Measurements from ENCODE around the gene SLC25A48.

The SLC25A48 gene

GRCh38 chr5:135876146-135876545 lies 41.7 kb downstream of the SLC25A48 start:
- peaks cover 17% of the 10 kb centered on the region for H3K4me1 ChIP-seq (ENCODE audit: insufficient read depth, low read length)
- H3K4me3 ChIP-seq (ENCODE audit: low read depth in 1 of 2, low read length in 2 of 2) = no peak overlapping the region
- H3K9me3 ChIP-seq (ENCODE audit: low read length) = no peaks in the 10 kb centered on the region
- H3K9ac ChIP-seq (ENCODE audit: low read length) = no peak overlapping the region
- H3K27ac ChIP-seq (ENCODE audit: low read depth, low read length) = no peak overlapping the region
- no peaks in the 10 kb centered on the region for H3K36me3 ChIP-seq (ENCODE audit: insufficient read depth, low read length)
- H3K27me3 ChIP-seq (ENCODE audit: control insufficient read depth in 1 of 2, insufficient read depth in 2 of 2, low read length in 2 of 2) = no peaks in the 10 kb centered on the region

DNA sequence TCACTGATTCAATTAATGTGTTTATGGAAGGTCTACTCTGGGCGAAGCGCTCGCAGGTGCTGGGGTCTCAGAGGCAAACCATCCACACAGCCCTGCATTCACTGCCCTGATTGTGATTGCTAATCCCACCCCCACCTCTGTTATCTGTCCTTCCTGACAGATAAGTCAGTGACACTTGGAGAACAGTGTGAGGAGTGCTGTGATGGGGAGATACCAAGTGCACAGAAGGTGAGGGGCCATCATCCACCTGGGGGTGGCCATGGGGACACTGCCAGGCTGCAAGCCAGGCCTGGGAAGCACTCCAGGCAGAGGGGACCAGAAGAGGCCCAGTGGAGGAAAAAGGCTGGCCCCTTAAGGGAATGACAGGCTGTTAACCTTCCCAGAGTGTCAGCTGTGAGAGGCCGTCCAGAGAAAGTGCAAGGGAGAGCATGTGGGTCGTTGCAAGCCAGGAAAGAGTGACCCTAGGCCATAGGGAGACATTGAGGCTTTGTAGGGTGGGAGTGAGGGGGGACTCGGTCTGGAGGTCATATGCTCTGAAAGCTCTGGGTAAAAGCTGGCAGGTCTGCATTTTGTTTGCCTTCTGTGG lies 43.2 kb downstream of the SLC25A48 start:
- no peak overlapping the region for H3K27ac ChIP-seq (ENCODE audit: low read depth, low read length)
- no peaks in the 10 kb centered on the region for H3K27me3 ChIP-seq (ENCODE audit: control insufficient read depth in 1 of 2, insufficient read depth in 2 of 2, low read length in 2 of 2)
- peaks cover 28% of the 10 kb centered on the region for H3K4me1 ChIP-seq (ENCODE audit: insufficient read depth, low read length)
- H3K36me3 ChIP-seq (ENCODE audit: insufficient read depth, low read length) = no peaks in the 10 kb centered on the region
- H3K9ac ChIP-seq (ENCODE audit: low read length) = no peak overlapping the region
- H3K4me3 ChIP-seq (ENCODE audit: low read depth in 1 of 2, low read length in 2 of 2) = no peak overlapping the region
- no peaks in the 10 kb centered on the region for H3K9me3 ChIP-seq (ENCODE audit: low read length)

GRCh38 chr5:135878156-135878620 lies 43.7 kb downstream of the SLC25A48 start:
- Histone ChIP-seq H3K27me3 (ENCODE audit: control insufficient read depth in 1 of 2, insufficient read depth in 2 of 2, low read length in 2 of 2) (no peaks in the 10 kb centered on the region), H3K4me3 (ENCODE audit: low read depth in 1 of 2, low read length in 2 of 2) (no peak overlapping the region), H3K9me3 (ENCODE audit: low read length) (no peaks in the 10 kb centered on the region), H3K4me1 (ENCODE audit: insufficient read depth, low read length) (peaks cover 28% of the 10 kb centered on the region), H3K27ac (ENCODE audit: low read depth, low read length) (no peak overlapping the region), H3K9ac (ENCODE audit: low read length) (no peak overlapping the region), H3K36me3 (ENCODE audit: insufficient read depth, low read length) (no peaks in the 10 kb centered on the region)

- Histone ChIP-seq H3K36me3 (ENCODE audit: insufficient read depth, low read length) (no peaks in the 10 kb centered on the region), H3K9me3 (ENCODE audit: low read length) (no peaks in the 10 kb centered on the region), H3K4me1 (ENCODE audit: insufficient read depth, low read length) (peaks cover 28% of the 10 kb centered on the region), H3K9ac (ENCODE audit: low read length) (no peak overlapping the region), H3K27ac (ENCODE audit: low read depth, low read length) (no peak overlapping the region), H3K27me3 (ENCODE audit: control insufficient read depth in 1 of 2, insufficient read depth in 2 of 2, low read length in 2 of 2) (no peaks in the 10 kb centered on the region), H3K4me3 (ENCODE audit: low read depth in 1 of 2, low read length in 2 of 2) (no peak overlapping the region)
These were observed 45.1 kb downstream of the SLC25A48 start for GRCh38 chr5:135879591-135879990.

DNA sequence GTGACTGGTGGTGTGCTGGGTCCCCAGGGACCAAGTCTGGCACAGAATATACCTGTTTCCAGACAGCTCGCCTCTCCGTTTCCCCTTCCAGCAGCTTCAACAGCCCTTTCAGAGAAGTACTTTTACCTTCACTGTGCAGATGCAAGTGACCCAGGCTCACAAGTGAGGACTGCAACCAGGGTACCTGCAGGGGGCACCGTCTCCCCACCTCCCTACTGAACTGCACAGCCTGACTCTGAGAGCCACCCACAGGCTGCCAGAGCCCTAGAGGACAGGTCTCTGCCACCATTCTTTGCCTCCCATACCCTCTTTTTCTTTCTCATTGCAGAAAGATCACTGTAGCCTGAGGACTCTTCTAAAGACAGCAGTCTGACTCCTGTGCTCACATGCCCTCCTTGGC lies 45.8 kb downstream of the SLC25A48 start:
- Histone ChIP-seq H3K27ac (ENCODE audit: low read depth, low read length) (no peak overlapping the region), H3K4me1 (ENCODE audit: insufficient read depth, low read length) (peaks cover 28% of the 10 kb centered on the region), H3K27me3 (ENCODE audit: control insufficient read depth in 1 of 2, insufficient read depth in 2 of 2, low read length in 2 of 2) (no peaks in the 10 kb centered on the region), H3K36me3 (ENCODE audit: insufficient read depth, low read length) (no peaks in the 10 kb centered on the region), H3K9ac (ENCODE audit: low read length) (no peak overlapping the region), H3K9me3 (ENCODE audit: low read length) (no peaks in the 10 kb centered on the region), H3K4me3 (ENCODE audit: low read depth in 1 of 2, low read length in 2 of 2) (no peak overlapping the region)

DNA sequence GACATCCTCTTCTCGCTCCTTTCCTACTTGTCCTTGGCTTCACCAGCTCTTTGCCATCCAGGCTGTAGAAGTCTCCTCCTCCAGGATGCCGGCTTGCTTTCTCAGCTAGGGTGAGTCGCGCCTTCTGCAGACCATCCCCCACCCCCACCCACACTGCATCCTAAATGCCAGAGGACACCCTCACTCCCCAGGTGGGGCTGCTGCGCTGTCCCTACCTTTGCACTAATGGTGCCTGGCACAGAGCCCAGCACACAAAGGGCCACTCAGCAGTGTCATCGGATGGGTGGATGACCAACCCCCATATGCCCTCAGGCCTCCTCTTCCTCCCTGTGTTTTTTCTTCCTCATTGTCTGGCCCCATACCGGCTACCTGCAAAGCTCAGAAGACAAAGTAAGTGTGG lies 46.3 kb downstream of the SLC25A48 start:
- H3K27me3 ChIP-seq (ENCODE audit: control insufficient read depth in 1 of 2, insufficient read depth in 2 of 2, low read length in 2 of 2) = no peaks in the 10 kb centered on the region
- no peaks in the 10 kb centered on the region for H3K36me3 ChIP-seq (ENCODE audit: insufficient read depth, low read length)
- H3K9ac ChIP-seq (ENCODE audit: low read length) = no peak overlapping the region
- H3K9me3 ChIP-seq (ENCODE audit: low read length) = no peaks in the 10 kb centered on the region
- no peak overlapping the region for H3K4me3 ChIP-seq (ENCODE audit: low read depth in 1 of 2, low read length in 2 of 2)
- H3K27ac ChIP-seq (ENCODE audit: low read depth, low read length) = no peak overlapping the region
- peaks cover 28% of the 10 kb centered on the region for H3K4me1 ChIP-seq (ENCODE audit: insufficient read depth, low read length)

DNA sequence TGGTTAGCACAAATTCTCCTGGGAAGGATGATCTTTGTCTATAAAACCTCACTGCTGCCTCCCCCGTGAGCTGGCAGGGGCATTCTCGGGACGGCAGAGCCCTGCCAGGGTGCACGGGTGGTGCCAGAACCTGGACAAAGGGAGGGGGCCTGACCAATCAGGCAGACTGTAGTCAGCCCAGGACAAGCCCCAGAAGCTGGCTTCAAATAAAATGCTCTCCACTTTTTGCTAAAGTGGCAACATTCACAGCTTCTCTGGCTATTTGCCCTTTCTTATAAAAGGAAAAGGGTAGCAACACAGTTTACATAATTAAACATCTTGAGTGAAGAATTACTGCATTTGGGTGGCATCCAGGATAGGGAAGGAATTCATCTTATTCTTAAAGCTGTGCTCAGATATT lies 46.8 kb downstream of the SLC25A48 start:
- Histone ChIP-seq H3K27ac (ENCODE audit: low read depth, low read length) (no peak overlapping the region), H3K4me1 (ENCODE audit: insufficient read depth, low read length) (peaks cover 28% of the 10 kb centered on the region), H3K4me3 (ENCODE audit: low read depth in 1 of 2, low read length in 2 of 2) (no peak overlapping the region), H3K9me3 (ENCODE audit: low read length) (no peaks in the 10 kb centered on the region), H3K36me3 (ENCODE audit: insufficient read depth, low read length) (no peaks in the 10 kb centered on the region), H3K9ac (ENCODE audit: low read length) (no peak overlapping the region), H3K27me3 (ENCODE audit: control insufficient read depth in 1 of 2, insufficient read depth in 2 of 2, low read length in 2 of 2) (no peaks in the 10 kb centered on the region)

DNA sequence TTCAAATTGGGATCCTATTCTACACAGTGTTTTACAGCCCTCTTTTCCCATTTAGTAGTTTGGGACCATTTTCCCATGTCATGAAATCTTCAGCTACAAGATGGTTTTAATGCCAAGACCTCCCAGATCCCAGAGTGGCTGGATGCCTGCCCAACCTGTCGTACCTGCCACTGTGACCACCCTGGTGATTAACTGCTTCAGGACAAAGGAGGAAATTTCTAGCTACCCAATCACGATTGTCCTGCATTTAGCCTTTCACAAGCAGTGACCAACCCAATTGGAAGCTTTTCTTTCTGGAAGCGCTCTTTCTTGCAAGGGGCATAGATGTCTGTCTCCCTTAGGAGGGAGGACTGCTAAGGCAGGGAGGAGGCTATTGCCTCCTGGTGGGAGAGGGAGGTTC lies 47.4 kb downstream of the SLC25A48 start:
- Histone ChIP-seq H3K9ac (ENCODE audit: low read length) (no peak overlapping the region), H3K36me3 (ENCODE audit: insufficient read depth, low read length) (no peaks in the 10 kb centered on the region), H3K27me3 (ENCODE audit: control insufficient read depth in 1 of 2, insufficient read depth in 2 of 2, low read length in 2 of 2) (no peaks in the 10 kb centered on the region), H3K4me1 (ENCODE audit: insufficient read depth, low read length) (peaks cover 28% of the 10 kb centered on the region), H3K27ac (ENCODE audit: low read depth, low read length) (no peak overlapping the region), H3K4me3 (ENCODE audit: low read depth in 1 of 2, low read length in 2 of 2) (no peak overlapping the region), H3K9me3 (ENCODE audit: low read length) (no peaks in the 10 kb centered on the region)

GRCh38 chr5:135883026-135883425 lies 48.6 kb downstream of the SLC25A48 start:
- Histone ChIP-seq H3K4me1 (ENCODE audit: insufficient read depth, low read length) (peaks cover 27% of the 10 kb centered on the region), H3K27ac (ENCODE audit: low read depth, low read length) (no peak overlapping the region), H3K9ac (ENCODE audit: low read length) (no peak overlapping the region), H3K4me3 (ENCODE audit: low read depth in 1 of 2, low read length in 2 of 2) (no peak overlapping the region), H3K27me3 (ENCODE audit: control insufficient read depth in 1 of 2, insufficient read depth in 2 of 2, low read length in 2 of 2) (no peaks in the 10 kb centered on the region), H3K9me3 (ENCODE audit: low read length) (no peaks in the 10 kb centered on the region), H3K36me3 (ENCODE audit: insufficient read depth, low read length) (no peaks in the 10 kb centered on the region)

DNA sequence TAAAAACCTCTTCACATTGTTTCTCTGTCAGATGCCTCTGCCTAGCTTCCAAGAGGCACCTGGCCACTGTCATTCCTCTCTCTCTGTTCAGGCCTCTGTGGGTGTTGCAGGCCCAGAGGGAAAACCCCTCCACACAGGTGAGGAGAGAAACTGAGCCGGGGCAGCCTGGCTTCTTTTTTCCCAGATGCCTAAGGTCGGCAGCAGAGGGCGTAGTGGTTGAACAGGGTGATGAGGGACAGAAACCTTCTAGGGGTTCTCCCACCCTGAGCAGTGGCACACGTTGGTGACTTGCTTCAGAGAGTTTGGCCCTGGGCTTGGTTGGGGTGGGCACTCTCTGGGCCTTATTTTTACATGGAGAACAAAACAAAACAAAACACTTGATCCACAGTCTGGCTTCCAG lies 49.0 kb downstream of the SLC25A48 start:
- Histone ChIP-seq H3K27ac (ENCODE audit: low read depth, low read length) (no peak overlapping the region), H3K9ac (ENCODE audit: low read length) (no peak overlapping the region), H3K4me1 (ENCODE audit: insufficient read depth, low read length) (peaks cover 23% of the 10 kb centered on the region), H3K4me3 (ENCODE audit: low read depth in 1 of 2, low read length in 2 of 2) (no peak overlapping the region), H3K27me3 (ENCODE audit: control insufficient read depth in 1 of 2, insufficient read depth in 2 of 2, low read length in 2 of 2) (no peaks in the 10 kb centered on the region), H3K36me3 (ENCODE audit: insufficient read depth, low read length) (no peaks in the 10 kb centered on the region), H3K9me3 (ENCODE audit: low read length) (no peaks in the 10 kb centered on the region)

DNA sequence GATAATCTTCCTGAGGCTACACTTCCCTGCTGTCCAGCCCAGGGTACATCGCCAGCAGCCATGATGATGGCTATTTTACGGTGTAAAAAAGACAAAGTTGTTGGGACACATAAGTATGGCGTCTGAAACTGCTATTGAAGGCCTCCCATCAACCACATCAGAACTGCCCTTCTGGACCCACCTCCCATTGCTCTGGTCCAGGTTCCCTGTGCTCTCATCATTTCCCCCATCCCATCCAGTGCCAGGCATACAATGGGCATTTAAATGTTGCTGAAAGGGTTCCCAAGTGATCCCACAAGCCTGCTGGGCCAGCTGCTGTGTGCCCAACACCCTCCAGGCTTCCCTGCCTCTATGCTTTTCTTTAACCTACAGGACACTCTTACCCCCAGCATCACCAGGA lies 50.6 kb downstream of the SLC25A48 start:
- no peaks in the 10 kb centered on the region for H3K27me3 ChIP-seq (ENCODE audit: control insufficient read depth in 1 of 2, insufficient read depth in 2 of 2, low read length in 2 of 2)
- H3K36me3 ChIP-seq (ENCODE audit: insufficient read depth, low read length) = no peaks in the 10 kb centered on the region
- no peak overlapping the region for H3K27ac ChIP-seq (ENCODE audit: low read depth, low read length)
- H3K4me3 ChIP-seq (ENCODE audit: low read depth in 1 of 2, low read length in 2 of 2) = no peak overlapping the region
- H3K9me3 ChIP-seq (ENCODE audit: low read length) = no peaks in the 10 kb centered on the region
- H3K9ac ChIP-seq (ENCODE audit: low read length) = no peak overlapping the region
- H3K4me1 ChIP-seq (ENCODE audit: insufficient read depth, low read length) = peaks cover 20% of the 10 kb centered on the region

DNA sequence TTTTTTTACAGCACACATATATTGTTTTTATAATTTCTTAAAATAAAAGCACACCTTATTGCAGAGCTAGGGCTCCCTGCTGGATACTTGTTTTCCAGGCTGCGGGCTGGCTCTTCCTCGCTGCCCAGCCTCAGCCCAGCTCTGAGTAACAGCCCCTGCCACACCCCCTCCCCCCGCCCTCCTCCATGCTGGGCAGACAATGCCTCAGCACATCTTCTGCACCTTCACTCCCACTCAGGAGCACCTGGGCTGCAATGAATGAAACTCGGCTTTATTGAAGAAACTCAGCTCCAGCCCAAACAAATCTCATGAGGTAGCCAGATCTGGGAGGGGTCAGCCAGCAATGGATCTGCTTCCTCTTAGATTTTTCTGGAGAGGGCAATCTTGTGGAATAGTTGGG lies 51.7 kb downstream of the SLC25A48 start:
- Histone ChIP-seq H3K27ac (ENCODE audit: low read depth, low read length) (no peak overlapping the region), H3K4me3 (ENCODE audit: low read depth in 1 of 2, low read length in 2 of 2) (no peak overlapping the region), H3K9me3 (ENCODE audit: low read length) (no peaks in the 10 kb centered on the region), H3K9ac (ENCODE audit: low read length) (no peak overlapping the region), H3K27me3 (ENCODE audit: control insufficient read depth in 1 of 2, insufficient read depth in 2 of 2, low read length in 2 of 2) (no peaks in the 10 kb centered on the region), H3K4me1 (ENCODE audit: insufficient read depth, low read length) (peaks cover 15% of the 10 kb centered on the region), H3K36me3 (ENCODE audit: insufficient read depth, low read length) (no peaks in the 10 kb centered on the region)

All from muscle layer of colon (tissue), 2 donors.